GM06990 (cell line): Measurements from ENCODE around the gene RICTOR.

Experiments used
- DNase-seq: peaks from one replicate; pipeline ENCODE4 v3.0.0-alpha.2; 2011; ENCODE audit not compliant: insufficient read length; ENCODE audit errors: extremely low read depth
- H3K27me3 ChIP-seq: replicated peaks from 2 replicates; pipeline ENCODE4 v1.6.0; 2011; ENCODE audit warnings: low read length; ENCODE audit not compliant: control insufficient read depth, insufficient read depth
- H3K36me3 ChIP-seq: 2 replicates; pipeline ENCODE4 v1.5.1; 2011; ENCODE audit warnings: low read length; ENCODE audit not compliant: control insufficient read depth, insufficient read depth
- H3K4me3 ChIP-seq: replicated peaks from 2 replicates; pipeline ENCODE4 v1.5.1; 2011; ENCODE audit warnings: low read depth, mild to moderate bottlenecking, control low read depth, low read length
- CTCF ChIP-seq: IDR thresholded peaks from 2 replicates; pipeline ENCODE4 v1.5.1; 2011; ENCODE audit warnings: low read length, control low read depth, mild to moderate bottlenecking, inconsistent platforms; ENCODE audit not compliant: insufficient read depth, poor library complexity, severe bottlenecking

RICTOR gene

DNA sequence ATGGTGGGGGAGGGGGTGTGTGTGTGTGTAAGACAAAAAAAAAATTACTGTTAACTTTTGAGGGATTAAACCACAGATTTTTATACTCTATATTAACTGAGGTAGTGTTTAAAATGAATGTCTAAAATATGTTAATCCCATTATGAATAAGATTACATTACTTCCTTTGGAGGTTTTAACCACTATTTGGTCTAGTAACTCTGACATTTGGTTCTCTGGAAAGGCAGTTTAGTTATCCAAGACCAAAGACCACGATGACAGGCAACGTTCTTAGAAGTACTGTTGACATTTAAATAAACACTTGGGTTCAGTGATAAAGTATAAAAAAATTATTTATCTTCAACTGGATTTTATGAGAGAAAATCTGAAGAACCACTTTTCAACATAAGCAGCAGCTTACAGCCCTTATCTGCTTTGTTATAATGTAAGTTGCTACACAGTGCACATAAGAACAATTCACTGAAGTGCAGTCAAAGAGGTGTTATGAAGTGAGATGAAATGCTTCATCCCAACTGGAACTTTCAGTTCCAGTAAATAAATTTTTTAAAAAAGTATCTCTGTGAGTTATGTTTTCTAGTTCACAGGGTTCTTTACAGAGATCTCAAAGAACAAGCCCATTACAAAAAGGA lies 133.9 kb downstream of the RICTOR start:
- Histone ChIP-seq H3K36me3 (peaks cover 2% of the 10 kb centered on the region), H3K4me3 (no peak overlapping the region), H3K27me3 (no peaks in the 10 kb centered on the region)
- no peak for DNase-seq
- no peak for TF ChIP-seq CTCF

DNA sequence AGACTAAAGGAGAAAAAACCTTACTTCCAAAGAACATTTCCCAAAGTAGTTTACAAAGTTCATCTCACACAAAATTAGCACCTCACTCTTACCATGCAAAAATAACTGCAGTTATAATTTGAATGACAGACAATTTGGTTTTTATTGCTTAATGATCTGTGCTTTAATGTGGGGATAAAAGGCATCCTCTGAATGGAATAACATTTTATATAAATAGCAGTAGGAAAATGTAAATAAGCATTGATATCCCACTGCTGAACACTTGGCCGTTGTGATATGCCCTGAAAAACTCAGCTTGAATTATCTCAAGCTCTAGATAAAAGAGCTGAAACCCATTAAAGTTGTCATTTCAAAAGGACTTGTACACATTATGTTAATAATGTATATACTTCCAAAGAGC lies 135.2 kb downstream of the RICTOR start:
- no peak for DNase-seq
- TF ChIP-seq CTCF, result no peak
- Histone ChIP-seq H3K27me3 (no peaks in the 10 kb centered on the region), H3K36me3 (no peaks in the 10 kb centered on the region; the same call in 1 of the 2 replicates), H3K4me3 (no peak overlapping the region)

DNA sequence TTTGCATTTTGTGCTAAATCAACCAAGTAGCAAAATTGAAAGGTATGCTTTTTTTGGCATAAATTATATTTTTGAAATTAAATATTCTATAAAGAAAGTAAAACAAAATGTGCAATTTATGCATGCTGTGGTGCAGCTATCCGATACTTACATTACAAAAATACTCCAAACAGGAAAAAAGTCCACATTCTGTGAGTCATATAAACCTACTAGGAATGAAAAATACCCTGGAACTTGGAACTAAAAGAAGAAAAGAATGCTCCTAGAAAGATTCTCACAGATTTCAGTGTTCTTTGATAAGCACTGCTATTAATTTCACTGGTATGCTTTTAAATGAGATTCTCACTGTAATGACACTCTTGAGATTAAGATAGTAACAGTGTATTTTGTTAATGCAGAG lies 135.8 kb downstream of the RICTOR start:
- no peak for TF ChIP-seq CTCF
- Histone ChIP-seq H3K4me3 (no peak overlapping the region), H3K27me3 (no peaks in the 10 kb centered on the region), H3K36me3 (no peaks in the 10 kb centered on the region; the same call in 1 of the 2 replicates)
- DNase-seq, result no peak

GRCh38 chr5:38936269-38936668 lies 137.9 kb downstream of the RICTOR start:
- TF ChIP-seq CTCF, result no peak
- no peaks in the 10 kb centered on the region for H3K27me3 ChIP-seq
- DNase-seq, result no peak
- no peaks in the 10 kb centered on the region for H3K36me3 ChIP-seq
- H3K4me3 ChIP-seq, result no peak overlapping the region

DNA sequence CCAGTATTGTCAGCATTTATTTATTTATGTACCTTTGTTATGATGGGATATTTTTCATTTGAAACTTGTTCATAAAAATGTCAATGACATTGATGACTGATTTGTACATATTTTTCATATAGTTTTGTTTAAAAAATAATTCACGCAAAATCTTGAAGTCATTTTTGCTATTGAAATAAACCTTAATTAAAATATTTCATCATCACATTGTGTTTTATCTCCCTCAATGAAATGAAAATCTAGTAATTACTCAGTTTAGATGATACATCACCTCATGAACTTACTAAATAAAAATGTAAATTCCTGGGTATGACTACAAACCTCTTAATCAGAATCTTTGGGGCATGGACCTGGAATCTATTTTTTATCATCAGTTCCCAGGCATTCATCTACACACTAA lies 138.8 kb downstream of the RICTOR start:
- DNase-seq, result no peak
- no peak for TF ChIP-seq CTCF
- Histone ChIP-seq H3K36me3 (no peaks in the 10 kb centered on the region), H3K4me3 (no peak overlapping the region), H3K27me3 (no peaks in the 10 kb centered on the region)

DNA sequence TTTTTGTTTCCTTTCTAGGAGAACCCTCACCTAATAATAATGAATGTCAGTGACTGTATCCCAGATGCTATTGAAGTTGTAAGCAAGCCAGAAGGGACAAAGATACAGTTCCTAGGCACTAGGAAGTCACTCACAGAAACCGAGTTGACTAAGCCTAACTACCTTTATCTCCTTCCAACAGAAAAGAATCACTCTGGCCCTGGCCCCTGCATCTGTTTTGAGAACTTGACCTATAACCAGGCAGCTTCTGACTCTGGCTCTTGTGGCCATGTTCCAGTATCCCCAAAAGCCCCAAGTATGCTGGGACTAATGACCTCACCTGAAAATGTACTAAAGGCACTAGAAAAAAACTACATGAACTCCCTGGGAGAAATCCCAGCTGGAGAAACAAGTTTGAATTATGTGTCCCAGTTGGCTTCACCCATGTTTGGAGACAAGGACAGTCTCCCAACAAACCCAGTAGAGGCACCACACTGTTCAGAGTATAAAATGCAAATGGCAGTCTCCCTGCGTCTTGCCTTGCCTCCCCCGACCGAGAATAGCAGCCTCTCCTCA lies 141.3 kb downstream of the RICTOR start:
- no peak for TF ChIP-seq CTCF
- DNase-seq, result no peak
- H3K4me3 ChIP-seq, result no peak overlapping the region
- no peaks in the 10 kb centered on the region for H3K27me3 ChIP-seq
- H3K36me3 ChIP-seq, result no peaks in the 10 kb centered on the region
